GM18951 (cell line): Measurements from ENCODE around the gene PSMA2.
"Not testable (repeated sequence)": the region's sequence is repeated elsewhere in the genome, so short reads cannot be mapped to it uniquely, and the experiment has no call there.

Experiments
- POLR2A ChIP-seq: IDR thresholded peaks from 4 replicates; pipeline ENCODE4 v1.6.1; 2011; ENCODE audit warnings: mild to moderate bottlenecking; ENCODE audit not compliant: insufficient read length, insufficient read depth; ENCODE audit errors: extremely low read depth
- in situ Hi-C: fragments of 300-500 bp; cut with MboI; formaldehyde crosslinking; loops from one replicate; pipeline ENCODE4 v1.12.0; 2022; ENCODE audit warnings: low sequenced_read_pairs, mixed read lengths, inconsistent platforms; ENCODE audit not compliant: unreplicated experiment

The PSMA2 gene

GRCh38 chr7:42913591-42913990 lies 18.4 kb downstream of the PSMA2 start:
- TF ChIP-seq POLR2A, result no peak
- in situ Hi-C loops, result no loop called here

GRCh38 chr7:42911454-42912447 lies 20.2 kb downstream of the PSMA2 start, which contains the start of gene C7orf25:
Gene C7orf25 (minus strand): TSS chr7:42912070. CDS start chr7:42910900, 1,170 bp downstream.
- in situ Hi-C loops, result no loop called here
- peak; percentile 73 for TF ChIP-seq POLR2A

- TF ChIP-seq POLR2A, result no peak
- in situ Hi-C loops, result no loop called here
Observed at GRCh38 chr7:42910306-42910705, 21.7 kb downstream of the PSMA2 start.

GRCh38 chr7:42907316-42907715 lies 24.7 kb downstream of the PSMA2 start:
- in situ Hi-C loops, result no loop called here
- no peak for TF ChIP-seq POLR2A

GRCh38 chr7:42906181-42906580 lies 25.8 kb downstream of the PSMA2 start:
- no peak for TF ChIP-seq POLR2A
- in situ Hi-C loops, result no loop called here

- TF ChIP-seq POLR2A, result no peak
- in situ Hi-C loops, result no loop called here
Observed at GRCh38 chr7:42902331-42902730, 29.6 kb downstream of the PSMA2 start.

GRCh38 chr7:42900842-42901241 lies 31.1 kb downstream of the PSMA2 start:
- in situ Hi-C loops, result no loop called here

GRCh38 chr7:42893346-42894240 lies 38.4 kb downstream of the PSMA2 start:
- TF ChIP-seq POLR2A, result no peak
- in situ Hi-C loops, result no loop called here

More at GRCh38 chr7:42900842-42901241, 31.1 kb downstream of the PSMA2 start:
- TF ChIP-seq POLR2A, result no peak

- no peak for TF ChIP-seq POLR2A
- in situ Hi-C loops, result no loop called here
Observed at GRCh38 chr7:42886893-42887505, 45.0 kb downstream of the PSMA2 start.

GRCh38 chr7:42886129-42886528 lies 45.8 kb downstream of the PSMA2 start:
- TF ChIP-seq POLR2A, result no peak
- in situ Hi-C loops, result no loop called here

GRCh38 chr7:42885183-42885582 lies 46.8 kb downstream of the PSMA2 start:
- in situ Hi-C loops, result not testable (repeated sequence)

- in situ Hi-C loops, result no loop called here
- no peak for TF ChIP-seq POLR2A
Observed at GRCh38 chr7:42883950-42884349, 48.0 kb downstream of the PSMA2 start.

- in situ Hi-C loops, result no loop called here
- no peak for TF ChIP-seq POLR2A
Observed at GRCh38 chr7:42880392-42880791, 51.6 kb downstream of the PSMA2 start.
